ENCODE measurements around the gene ST6GALNAC3. TPM values are rescaled to one million over a fixed set of nuclear protein-coding genes. Genes with fewer than 3 reads are reported as not detected.

Gene ST6GALNAC3
- total RNA-seq, 1 donor from 2014 or later = 4.7 TPM

GRCh38 chr1:76231320-76231719 lies 156.8 kb downstream of the ST6GALNAC3 start:
- no peaks in the 10 kb centered on the region for H3K9me3 Mint-ChIP-seq (ENCODE audit: low read depth)
- no peaks in the 10 kb centered on the region for H3K36me3 Mint-ChIP-seq (ENCODE audit: low read depth)
- no peak overlapping the region for H3K27ac Mint-ChIP-seq (ENCODE audit: unreplicated experiment)
- no peak for DNase-seq (ENCODE audit: low spot score)
- no peaks in the 10 kb centered on the region for H3K27me3 Mint-ChIP-seq (ENCODE audit: low read depth)
- H3K4me3 Mint-ChIP-seq (ENCODE audit: unreplicated experiment) = no peak overlapping the region
- no peaks in the 10 kb centered on the region for H3K4me1 Mint-ChIP-seq (ENCODE audit: low read depth)
- TF ChIP-seq CTCF (IDR thresholded peaks at IDR 0.05) = no peak

GRCh38 chr1:76232666-76233065 lies 158.1 kb downstream of the ST6GALNAC3 start:
- no peak overlapping the region for H3K27ac Mint-ChIP-seq (ENCODE audit: unreplicated experiment)
- no peaks in the 10 kb centered on the region for H3K27me3 Mint-ChIP-seq (ENCODE audit: low read depth)
- no peak for TF ChIP-seq CTCF (IDR thresholded peaks at IDR 0.05)
- H3K4me3 Mint-ChIP-seq (ENCODE audit: unreplicated experiment) = no peak overlapping the region
- H3K4me1 Mint-ChIP-seq (ENCODE audit: low read depth) = no peaks in the 10 kb centered on the region
- no peaks in the 10 kb centered on the region for H3K9me3 Mint-ChIP-seq (ENCODE audit: low read depth)
- no peak for DNase-seq (ENCODE audit: low spot score)
- no peaks in the 10 kb centered on the region for H3K36me3 Mint-ChIP-seq (ENCODE audit: low read depth)

GRCh38 chr1:76234061-76234460 lies 159.5 kb downstream of the ST6GALNAC3 start:
- no peak overlapping the region for H3K4me3 Mint-ChIP-seq (ENCODE audit: unreplicated experiment)
- no peak for DNase-seq (ENCODE audit: low spot score)
- H3K9me3 Mint-ChIP-seq (ENCODE audit: low read depth) = no peaks in the 10 kb centered on the region
- H3K27me3 Mint-ChIP-seq (ENCODE audit: low read depth) = no peaks in the 10 kb centered on the region
- H3K27ac Mint-ChIP-seq (ENCODE audit: unreplicated experiment) = no peak overlapping the region
- peaks cover 7% of the 10 kb centered on the region for H3K4me1 Mint-ChIP-seq (ENCODE audit: low read depth)
- no peaks in the 10 kb centered on the region for H3K36me3 Mint-ChIP-seq (ENCODE audit: low read depth)
- TF ChIP-seq CTCF (IDR thresholded peaks at IDR 0.05) = no peak

GRCh38 chr1:76237211-76237610 lies 162.7 kb downstream of the ST6GALNAC3 start:
- Mint-ChIP-seq H3K4me3 (ENCODE audit: unreplicated experiment) (no peak overlapping the region), H3K4me1 (ENCODE audit: low read depth) (peaks cover 16% of the 10 kb centered on the region), H3K9me3 (ENCODE audit: low read depth) (no peaks in the 10 kb centered on the region), H3K36me3 (ENCODE audit: low read depth) (no peaks in the 10 kb centered on the region), H3K27me3 (ENCODE audit: low read depth) (no peaks in the 10 kb centered on the region), H3K27ac (ENCODE audit: unreplicated experiment) (no peak overlapping the region)
- no peak for DNase-seq (ENCODE audit: low spot score)
- no peak for TF ChIP-seq CTCF (IDR thresholded peaks at IDR 0.05)

- H3K36me3 Mint-ChIP-seq (ENCODE audit: low read depth) = no peaks in the 10 kb centered on the region
- no peak for TF ChIP-seq CTCF (IDR thresholded peaks at IDR 0.05)
- no peak overlapping the region for H3K27ac Mint-ChIP-seq (ENCODE audit: unreplicated experiment)
- peaks cover 16% of the 10 kb centered on the region for H3K4me1 Mint-ChIP-seq (ENCODE audit: low read depth)
- no peak overlapping the region for H3K4me3 Mint-ChIP-seq (ENCODE audit: unreplicated experiment)
- DNase-seq (ENCODE audit: low spot score) = no peak
- peaks cover 6% of the 10 kb centered on the region for H3K9me3 Mint-ChIP-seq (ENCODE audit: low read depth)
- no peaks in the 10 kb centered on the region for H3K27me3 Mint-ChIP-seq (ENCODE audit: low read depth)
Measured at GRCh38 chr1:76238094-76238628, 163.6 kb downstream of the ST6GALNAC3 start.
